Panc1 (cell line): ENCODE measurements around the gene ADAM22.

Experiments used
- TF ChIP-seq, protein P1 (sequence below): fragments of 450-650 bp; IDR thresholded peaks from 2 replicates; pipeline ENCODE4 v1.5.1; 2017; ENCODE audit warnings: mild to moderate bottlenecking
- TF ChIP-seq, protein P2 (sequence below), 2 experiments: IDR thresholded peaks; 2 replicates each; pipeline ENCODE4 v1.6.1; 2011 to 2012; ENCODE audit warnings: low read depth in 2 of 2, control low read depth in 1 of 2, low read length in 1 of 2, mild to moderate bottlenecking in 1 of 2, moderate library complexity in 1 of 2; ENCODE audit not compliant: insufficient read depth in 1 of 2

DNA sequence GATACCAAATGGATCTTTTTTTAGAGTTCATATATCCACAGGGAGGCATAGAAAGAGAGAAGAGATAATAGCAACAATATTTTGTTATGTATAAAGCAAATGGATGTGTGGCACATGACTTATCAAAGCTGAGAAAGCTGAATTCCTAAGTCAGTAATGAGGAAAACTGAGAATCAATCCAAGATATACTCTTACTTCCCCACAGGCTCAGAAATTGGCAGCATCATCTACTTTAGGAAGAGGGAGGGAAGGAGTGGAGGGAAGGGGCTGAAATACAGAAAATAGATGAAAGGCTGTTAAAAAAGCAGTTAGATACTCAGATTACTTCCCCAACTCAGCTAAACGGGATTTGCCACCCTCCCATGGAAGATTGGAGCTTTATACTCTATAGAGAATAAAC lies 222.3 kb downstream of the ADAM22 start:
- TF ChIP-seq, protein P1, sequence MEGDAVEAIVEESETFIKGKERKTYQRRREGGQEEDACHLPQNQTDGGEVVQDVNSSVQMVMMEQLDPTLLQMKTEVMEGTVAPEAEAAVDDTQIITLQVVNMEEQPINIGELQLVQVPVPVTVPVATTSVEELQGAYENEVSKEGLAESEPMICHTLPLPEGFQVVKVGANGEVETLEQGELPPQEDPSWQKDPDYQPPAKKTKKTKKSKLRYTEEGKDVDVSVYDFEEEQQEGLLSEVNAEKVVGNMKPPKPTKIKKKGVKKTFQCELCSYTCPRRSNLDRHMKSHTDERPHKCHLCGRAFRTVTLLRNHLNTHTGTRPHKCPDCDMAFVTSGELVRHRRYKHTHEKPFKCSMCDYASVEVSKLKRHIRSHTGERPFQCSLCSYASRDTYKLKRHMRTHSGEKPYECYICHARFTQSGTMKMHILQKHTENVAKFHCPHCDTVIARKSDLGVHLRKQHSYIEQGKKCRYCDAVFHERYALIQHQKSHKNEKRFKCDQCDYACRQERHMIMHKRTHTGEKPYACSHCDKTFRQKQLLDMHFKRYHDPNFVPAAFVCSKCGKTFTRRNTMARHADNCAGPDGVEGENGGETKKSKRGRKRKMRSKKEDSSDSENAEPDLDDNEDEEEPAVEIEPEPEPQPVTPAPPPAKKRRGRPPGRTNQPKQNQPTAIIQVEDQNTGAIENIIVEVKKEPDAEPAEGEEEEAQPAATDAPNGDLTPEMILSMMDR, result no peak
- TF ChIP-seq, protein P2, sequence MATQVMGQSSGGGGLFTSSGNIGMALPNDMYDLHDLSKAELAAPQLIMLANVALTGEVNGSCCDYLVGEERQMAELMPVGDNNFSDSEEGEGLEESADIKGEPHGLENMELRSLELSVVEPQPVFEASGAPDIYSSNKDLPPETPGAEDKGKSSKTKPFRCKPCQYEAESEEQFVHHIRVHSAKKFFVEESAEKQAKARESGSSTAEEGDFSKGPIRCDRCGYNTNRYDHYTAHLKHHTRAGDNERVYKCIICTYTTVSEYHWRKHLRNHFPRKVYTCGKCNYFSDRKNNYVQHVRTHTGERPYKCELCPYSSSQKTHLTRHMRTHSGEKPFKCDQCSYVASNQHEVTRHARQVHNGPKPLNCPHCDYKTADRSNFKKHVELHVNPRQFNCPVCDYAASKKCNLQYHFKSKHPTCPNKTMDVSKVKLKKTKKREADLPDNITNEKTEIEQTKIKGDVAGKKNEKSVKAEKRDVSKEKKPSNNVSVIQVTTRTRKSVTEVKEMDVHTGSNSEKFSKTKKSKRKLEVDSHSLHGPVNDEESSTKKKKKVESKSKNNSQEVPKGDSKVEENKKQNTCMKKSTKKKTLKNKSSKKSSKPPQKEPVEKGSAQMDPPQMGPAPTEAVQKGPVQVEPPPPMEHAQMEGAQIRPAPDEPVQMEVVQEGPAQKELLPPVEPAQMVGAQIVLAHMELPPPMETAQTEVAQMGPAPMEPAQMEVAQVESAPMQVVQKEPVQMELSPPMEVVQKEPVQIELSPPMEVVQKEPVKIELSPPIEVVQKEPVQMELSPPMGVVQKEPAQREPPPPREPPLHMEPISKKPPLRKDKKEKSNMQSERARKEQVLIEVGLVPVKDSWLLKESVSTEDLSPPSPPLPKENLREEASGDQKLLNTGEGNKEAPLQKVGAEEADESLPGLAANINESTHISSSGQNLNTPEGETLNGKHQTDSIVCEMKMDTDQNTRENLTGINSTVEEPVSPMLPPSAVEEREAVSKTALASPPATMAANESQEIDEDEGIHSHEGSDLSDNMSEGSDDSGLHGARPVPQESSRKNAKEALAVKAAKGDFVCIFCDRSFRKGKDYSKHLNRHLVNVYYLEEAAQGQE (IDR thresholded peaks at IDR 0.05; ENCODE audit: insufficient read depth in 1 of 2, low read depth in 2 of 2, low read length in 1 of 2), result no peak
